Right cardiac atrium (tissue), 5 donors: ENCODE data around the gene NOSIP. TPM values are rescaled to one million over a fixed set of nuclear protein-coding genes. Genes with fewer than 3 reads are reported as not detected.

Source experiments
- ATAC-seq, 2 donors: fragments of 200-7000 bp; cut with Tn5 transposase; one replicate each; pipeline versions ENCODE4 v1.8.0 to v1.9.1; 2020; ENCODE audit warnings: moderate library complexity in 2 of 2, mild to moderate bottlenecking in 1 of 2
- DNase-seq, 3 donors: peaks; one replicate each; pipeline ENCODE4 v3.0.0-alpha.2; 2020
- H3K27ac ChIP-seq: one replicate; pipeline ENCODE4 v1.5.1; 2013; ENCODE audit warnings: mild to moderate bottlenecking, low read length, control low read depth, moderate library complexity
- H3K27me3 ChIP-seq: one replicate; pipeline ENCODE4 v1.6.1; 2013; ENCODE audit not compliant: control insufficient read depth, insufficient read depth
- H3K4me1 ChIP-seq: one replicate; pipeline ENCODE4 v1.6.1; 2013; ENCODE audit warnings: low read length; ENCODE audit not compliant: control insufficient read depth, insufficient read depth
- H3K4me3 ChIP-seq: one replicate; pipeline ENCODE4 v1.5.1; 2013; ENCODE audit warnings: low read length, control low read depth
- H3K9me3 ChIP-seq: one replicate; pipeline ENCODE4 v1.6.1; 2013; ENCODE audit warnings: low read length; ENCODE audit not compliant: control insufficient read depth
- WGBS: extraction: QIAGEN DNeasy Blood & Tissue Kit; methylation state at CpG from one replicate; pipeline ENCODE4 v1.1.7; 2013; 5-methylcytosine and 5-hydroxymethylcytosine counted together
- intact Hi-C, 4 donors: fragments of 100-400 bp; cut with DNase I; formaldehyde crosslinking; loops; one replicate each; pipeline versions ENCODE4 v1.11.0 to v1.14.0; 2022 to 2023
- polyA plus RNA-seq: library from polyadenylated mRNA; stranded (reverse); fragments of 200-250 nt; gene quantifications from one replicate; pipeline ENCODE4 v1.2.3, GENCODE V29; 2013
- total RNA-seq, 4 donors: library from RNA; stranded (reverse); fragmentation: NEBNext Ultra II Directional; extraction: Animal tissue kit (Norgen Biotek cat#: 25700); gene quantifications; one replicate each; pipeline ENCODE4 v1.2.1, GENCODE V29; 2021
- donor health status: healthy with polysubstance abuse.
- donor health status: DM: no; HTN: yes; CAD: no.
- donor health status: DM: no; HTN: no; CAD: no.
- donor health status: DM: no; HTN: yes; CAD: no; lungs with severe emphysema.
- donor health status: DM: yes; HTN: yes; CAD: no.

The NOSIP gene
- total and polyA plus RNA-seq, 5 donors = 46.1 to 57.7 (median 49.0) TPM

- DNase-seq (no peak), ATAC-seq (no peak)
- Histone ChIP-seq H3K27ac (no peak overlapping the region), H3K4me1 (no peaks in the 10 kb centered on the region), H3K4me3 (no peak overlapping the region), H3K27me3 (no peaks in the 10 kb centered on the region), H3K9me3 (no peaks in the 10 kb centered on the region)
- 71% methylated on average over 5 of the region's 5 CpGs for WGBS
- intact Hi-C loops = loop anchor here in 2 of 4 donors (5.0 kb wide), 1 partner anchor 37 kb away; no protein-coding TSS in a partner anchor
These were observed 36.2 kb downstream of the NOSIP start for GRCh38 chr19:49544154-49544553.

DNA sequence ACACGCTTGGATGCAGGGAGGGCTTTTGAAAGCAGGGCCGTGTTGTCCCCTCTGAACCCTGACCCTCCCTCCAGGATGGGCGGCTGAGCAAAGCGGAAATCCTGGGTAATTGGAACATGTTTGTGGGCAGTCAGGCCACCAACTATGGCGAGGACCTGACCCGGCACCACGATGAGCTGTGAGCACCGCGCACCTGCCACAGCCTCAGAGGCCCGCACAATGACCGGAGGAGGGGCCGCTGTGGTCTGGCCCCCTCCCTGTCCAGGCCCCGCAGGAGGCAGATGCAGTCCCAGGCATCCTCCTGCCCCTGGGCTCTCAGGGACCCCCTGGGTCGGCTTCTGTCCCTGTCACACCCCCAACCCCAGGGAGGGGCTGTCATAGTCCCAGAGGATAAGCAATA is 37.3 kb downstream of the NOSIP start:
- H3K4me3 ChIP-seq = no peak overlapping the region
- intact Hi-C loops = loop anchor here in 2 of 4 donors (5.0 kb wide), 1 partner anchor 36 kb away; no protein-coding TSS in a partner anchor
- no peaks in the 10 kb centered on the region for H3K4me1 ChIP-seq
- peak in 1 of 2 donors; percentile 9 for ATAC-seq
- 88% methylated on average over 14 of the region's 14 CpGs for WGBS
- H3K9me3 ChIP-seq = no peaks in the 10 kb centered on the region
- no peak overlapping the region for H3K27ac ChIP-seq
- DNase-seq = peak in 1 of 3 donors; percentile 18
- no peaks in the 10 kb centered on the region for H3K27me3 ChIP-seq

DNA sequence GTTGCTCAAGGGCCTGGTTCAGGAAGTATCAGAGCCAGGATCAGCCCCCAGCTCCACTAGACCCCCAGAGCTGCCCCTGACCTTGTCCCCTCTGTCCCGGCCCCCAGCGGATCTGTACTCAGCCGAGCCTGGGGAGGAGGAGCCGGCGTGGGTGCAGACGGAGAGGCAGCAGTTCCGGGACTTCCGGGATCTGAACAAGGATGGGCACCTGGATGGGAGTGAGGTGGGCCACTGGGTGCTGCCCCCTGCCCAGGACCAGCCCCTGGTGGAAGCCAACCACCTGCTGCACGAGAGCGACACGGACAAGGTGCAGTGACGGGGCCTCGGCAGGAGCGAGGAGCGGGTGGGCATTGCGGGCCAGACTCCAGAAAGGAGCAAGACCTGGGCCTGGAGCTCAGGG is 37.9 kb downstream of the NOSIP start:
- Histone ChIP-seq H3K27ac (no peak overlapping the region), H3K4me1 (no peaks in the 10 kb centered on the region), H3K4me3 (no peak overlapping the region), H3K9me3 (no peaks in the 10 kb centered on the region), H3K27me3 (no peaks in the 10 kb centered on the region)
- intact Hi-C loops = loop anchor here in 2 of 4 donors (5.0 kb wide), 1 partner anchor 35 kb away; no protein-coding TSS in a partner anchor
- ATAC-seq = no peak
- WGBS = 94% methylated on average over 16 of the region's 16 CpGs
- DNase-seq = peak in 2 of 3 donors; percentile 52 to 58

DNA sequence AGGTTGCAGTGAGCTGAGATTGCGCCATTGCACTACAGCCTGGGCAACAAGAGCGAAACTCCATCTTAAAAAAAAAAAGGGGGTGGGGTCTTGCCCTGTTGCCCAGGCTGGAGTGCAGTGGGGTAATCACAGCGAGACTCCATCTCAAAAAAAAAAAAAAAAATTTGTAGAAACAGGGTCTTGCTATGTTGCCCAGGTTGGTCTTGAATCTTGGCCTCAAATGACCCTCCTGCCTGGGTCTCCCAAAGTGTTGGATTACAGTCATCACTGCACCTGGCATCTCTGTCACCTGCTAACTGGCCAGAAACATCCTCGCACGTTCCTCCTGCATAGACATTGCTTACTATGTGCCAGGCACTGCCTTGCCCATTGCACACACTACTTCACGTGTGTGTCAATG is 38.4 kb downstream of the NOSIP start:
- DNase-seq = peak in 1 of 3 donors; percentile 3
- Histone ChIP-seq H3K4me1 (no peaks in the 10 kb centered on the region), H3K9me3 (no peaks in the 10 kb centered on the region), H3K4me3 (no peak overlapping the region), H3K27ac (no peak overlapping the region), H3K27me3 (no peaks in the 10 kb centered on the region)
- no peak for ATAC-seq
- intact Hi-C loops = loop anchor here in 2 of 4 donors (5.0 kb wide), 1 partner anchor 35 kb away; no protein-coding TSS in a partner anchor
- 94% methylated on average over 6 of the region's 6 CpGs for WGBS

DNA sequence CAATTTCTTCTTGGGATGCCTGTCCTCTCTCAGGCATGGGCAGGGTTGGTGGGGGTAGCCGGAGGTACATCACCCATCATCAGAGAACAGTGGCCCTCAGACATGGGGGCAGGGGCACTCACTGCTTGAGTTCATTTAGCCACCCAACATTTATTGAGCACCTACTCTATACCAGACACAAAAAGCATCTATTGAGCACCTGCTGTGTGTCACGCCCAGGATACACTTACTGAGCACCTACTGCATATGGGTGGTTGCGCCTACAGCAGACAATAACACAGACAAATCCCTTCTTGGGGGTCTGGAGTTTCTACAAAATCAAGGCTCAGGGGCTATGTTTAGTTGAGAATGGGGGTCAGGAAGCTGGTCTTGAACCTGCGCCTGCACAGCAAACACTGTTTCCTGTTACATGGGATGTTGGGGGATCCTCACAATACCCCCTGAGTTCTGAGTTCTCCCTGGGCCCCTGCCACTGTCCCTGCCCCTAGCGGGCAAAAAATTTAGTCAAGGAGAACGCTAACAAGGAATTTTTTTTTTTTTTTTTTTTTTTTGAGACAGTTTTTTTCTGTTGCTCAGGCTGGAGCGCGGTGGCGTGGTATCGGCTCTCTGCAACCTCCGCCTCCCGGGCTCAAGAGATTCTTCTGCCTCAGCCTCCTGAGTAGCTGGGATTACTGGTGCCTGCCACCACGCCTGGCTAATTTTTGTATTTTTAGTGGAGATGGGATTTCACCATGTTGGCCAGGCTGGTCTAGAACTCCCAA is 41.0 kb downstream of the NOSIP start:
- 96% methylated on average over 13 of the region's 13 CpGs for WGBS
- no peak overlapping the region for H3K4me3 ChIP-seq
- no peak for ATAC-seq
- peak in 1 of 3 donors; percentile 13 for DNase-seq
- no peaks in the 10 kb centered on the region for H3K9me3 ChIP-seq
- H3K27me3 ChIP-seq = no peaks in the 10 kb centered on the region
- H3K4me1 ChIP-seq = no peaks in the 10 kb centered on the region
- no peak overlapping the region for H3K27ac ChIP-seq
- intact Hi-C loops = no loop called here

GRCh38 chr19:49538643-49539042 is 41.7 kb downstream of the NOSIP start:
- H3K4me1 ChIP-seq = no peaks in the 10 kb centered on the region
- no peak overlapping the region for H3K4me3 ChIP-seq
- 82% methylated on average over 5 of the region's 5 CpGs for WGBS
- ATAC-seq (no peak), DNase-seq (peak in 1 of 3 donors; percentile 12)
- intact Hi-C loops = no loop called here
- no peak overlapping the region for H3K27ac ChIP-seq
- no peaks in the 10 kb centered on the region for H3K27me3 ChIP-seq
- no peaks in the 10 kb centered on the region for H3K9me3 ChIP-seq

GRCh38 chr19:49536921-49537462 is 43.4 kb downstream of the NOSIP start:
- Histone ChIP-seq H3K27me3 (no peaks in the 10 kb centered on the region), H3K27ac (no peak overlapping the region), H3K4me3 (no peak overlapping the region), H3K9me3 (no peaks in the 10 kb centered on the region), H3K4me1 (no peaks in the 10 kb centered on the region)
- intact Hi-C loops = no loop called here
- peak in 2 of 3 donors; percentile 29 to 58 for DNase-seq
- ATAC-seq = no peak
- WGBS = 90% methylated on average over 22 of the region's 22 CpGs

DNA sequence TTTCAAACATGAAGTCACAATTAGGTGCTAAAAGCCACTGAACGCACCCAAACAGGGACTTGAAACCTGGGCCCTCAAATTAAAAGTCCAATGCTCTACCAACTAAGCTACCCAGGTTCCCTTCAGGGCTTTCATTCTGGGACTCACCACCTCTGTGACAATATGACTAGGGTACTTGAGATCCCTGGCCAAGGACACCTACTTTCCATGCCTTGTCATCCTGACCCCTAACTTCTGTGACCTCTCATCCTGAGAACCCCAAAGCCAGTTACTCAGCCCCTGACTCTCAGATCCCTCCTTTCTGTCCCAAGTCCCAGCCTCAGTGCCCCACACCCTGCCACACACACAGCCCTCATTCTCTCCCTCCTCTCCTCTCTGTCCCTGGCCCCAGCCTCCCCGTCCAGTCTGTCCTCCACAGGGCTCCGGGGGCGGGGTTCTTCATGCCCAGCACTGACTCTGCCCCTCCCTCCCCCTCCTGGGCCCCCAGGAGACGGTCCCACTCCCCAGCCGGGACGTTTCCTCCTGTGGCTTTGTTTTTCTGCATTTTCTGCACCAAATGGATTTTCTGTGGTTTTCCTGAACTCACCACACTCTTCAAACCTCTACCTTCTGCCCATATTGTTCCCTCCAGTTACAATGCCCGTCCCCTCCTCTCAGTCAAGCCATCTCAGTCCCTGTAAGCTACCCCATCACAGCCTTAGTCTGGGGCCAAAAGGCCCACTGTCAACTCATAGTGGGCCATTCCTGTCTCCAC is 45.5 kb downstream of the NOSIP start:
- H3K9me3 ChIP-seq = no peaks in the 10 kb centered on the region
- intact Hi-C loops = no loop called here
- H3K27me3 ChIP-seq = no peaks in the 10 kb centered on the region
- peak in 2 of 3 donors; percentile 47 to 52 for DNase-seq
- no peak overlapping the region for H3K27ac ChIP-seq
- no peak for ATAC-seq
- 73% methylated on average over 8 of the region's 8 CpGs for WGBS
- H3K4me1 ChIP-seq = no peaks in the 10 kb centered on the region
- H3K4me3 ChIP-seq = no peak overlapping the region

DNA sequence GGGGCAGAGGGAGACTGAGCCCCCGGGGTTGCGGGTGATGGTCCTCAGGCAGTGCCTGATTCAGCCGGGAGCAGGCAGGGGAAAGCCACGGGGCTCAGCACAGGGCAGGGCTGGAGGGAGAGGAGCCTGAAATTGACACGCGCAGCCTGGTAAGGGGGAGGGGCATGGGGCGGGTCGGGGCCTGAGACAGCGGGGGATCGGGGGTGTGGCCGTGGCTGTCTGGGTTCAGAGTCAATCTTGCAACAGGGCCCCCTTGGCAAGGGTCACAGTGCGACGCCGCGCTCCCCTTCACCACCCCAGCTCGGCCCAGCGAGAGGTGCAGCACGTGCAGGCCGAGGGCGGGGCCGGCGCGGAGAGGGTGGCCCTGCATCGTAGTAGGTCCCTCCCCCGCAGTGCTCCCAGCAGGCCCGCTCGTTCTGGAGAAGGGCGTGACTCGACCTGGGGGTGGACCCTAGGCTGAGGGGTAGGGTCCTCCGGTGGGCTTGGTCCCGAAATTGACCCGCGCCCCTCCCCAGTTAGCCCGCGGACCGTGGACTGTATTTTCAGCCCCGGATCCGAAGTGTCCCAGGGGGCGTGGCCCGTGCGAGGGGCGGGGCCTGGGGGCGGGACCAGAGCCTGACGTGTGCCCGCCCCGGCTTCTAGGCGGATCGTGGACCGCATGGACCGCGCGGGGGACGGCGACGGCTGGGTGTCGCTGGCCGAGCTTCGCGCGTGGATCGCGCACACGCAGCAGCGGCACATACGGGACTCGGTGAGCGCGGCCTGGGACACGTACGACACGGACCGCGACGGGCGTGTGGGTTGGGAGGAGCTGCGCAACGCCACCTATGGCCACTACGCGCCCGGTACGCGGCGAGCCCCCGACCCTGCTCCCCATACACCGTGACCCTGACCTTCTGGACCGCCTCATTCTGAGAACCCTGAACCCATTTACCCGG is 46.5 kb downstream of the NOSIP start:
- Histone ChIP-seq H3K4me1 (no peaks in the 10 kb centered on the region), H3K27ac (no peak overlapping the region), H3K4me3 (peak overlapping the region; percentile 44), H3K27me3 (no peaks in the 10 kb centered on the region), H3K9me3 (no peaks in the 10 kb centered on the region)
- intact Hi-C loops = no loop called here
- WGBS = 7% methylated on average over 87 of the region's 87 CpGs
- peak; percentile 80 to 92 (median 91) for DNase-seq
- peak; percentile 93 to 95 for ATAC-seq

DNA sequence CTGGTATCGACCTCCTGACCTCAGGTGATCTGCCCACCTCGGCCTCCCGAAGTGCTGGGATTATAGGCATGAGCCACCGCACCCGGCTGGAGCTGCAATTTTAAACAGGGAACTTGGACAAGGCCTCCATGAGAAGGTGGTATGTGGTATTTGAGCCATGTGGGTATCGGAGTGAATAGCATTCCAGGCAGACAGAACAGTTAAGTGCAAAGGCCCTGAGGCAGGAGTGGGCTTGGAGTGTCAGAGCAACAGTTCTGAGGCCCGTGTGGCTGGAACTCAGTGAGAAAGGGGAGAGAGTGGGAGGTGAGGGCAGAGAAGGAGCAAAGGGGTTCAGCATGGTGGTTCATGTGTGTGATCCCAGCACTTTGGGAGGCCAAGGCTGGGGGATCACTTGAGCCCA is 49.6 kb downstream of the NOSIP start:
- intact Hi-C loops = no loop called here
- Histone ChIP-seq H3K27ac (no peak overlapping the region), H3K4me1 (no peaks in the 10 kb centered on the region), H3K9me3 (no peaks in the 10 kb centered on the region), H3K4me3 (no peak overlapping the region), H3K27me3 (no peaks in the 10 kb centered on the region)
- peak in 1 of 3 donors; percentile 8 for DNase-seq
- 96% methylated on average over 7 of the region's 7 CpGs for WGBS
- ATAC-seq = no peak
